GM19099 (cell line): ENCODE data around the gene NPB.

ENCODE experiments used
- POLR2A ChIP-seq: IDR thresholded peaks from 3 replicates; pipeline ENCODE4 v1.6.1; 2011; ENCODE audit warnings: low read depth; ENCODE audit not compliant: insufficient read length; ENCODE audit errors: extremely low read depth

NPB gene

GRCh38 chr17:81866440-81867169 is 35.4 kb upstream of the NPB start:
- TF ChIP-seq POLR2A: no peak

- TF ChIP-seq POLR2A: no peak
Observed at GRCh38 chr17:81867170-81867990, 34.7 kb upstream of the NPB start.

GRCh38 chr17:81867991-81868673 is 33.9 kb upstream of the NPB start:
- peak; percentile 45 for TF ChIP-seq POLR2A

GRCh38 chr17:81868674-81869220 is 33.3 kb upstream of the NPB start:
- peak; percentile 5 for TF ChIP-seq POLR2A

GRCh38 chr17:81869221-81870130 is 32.6 kb upstream of the NPB start:
- TF ChIP-seq POLR2A: no peak

GRCh38 chr17:81870131-81870980 is 31.7 kb upstream of the NPB start:
- TF ChIP-seq POLR2A: no peak

- no peak for TF ChIP-seq POLR2A
Observed at GRCh38 chr17:81870981-81871386, 31.1 kb upstream of the NPB start, which contains the start of gene ARHGDIA. Gene ARHGDIA (minus strand): TSS chr17:81871337. CDS start chr17:81869930, 1,407 bp downstream.

GRCh38 chr17:81871387-81872230 is 30.4 kb upstream of the NPB start:
- peak; percentile 94 for TF ChIP-seq POLR2A

- TF ChIP-seq POLR2A: no peak
Observed at GRCh38 chr17:81877569-81877968, 24.5 kb upstream of the NPB start.

GRCh38 chr17:81878294-81878693 is 23.7 kb upstream of the NPB start:
- TF ChIP-seq POLR2A: no peak

GRCh38 chr17:81879121-81879520 is 22.9 kb upstream of the NPB start:
- no peak for TF ChIP-seq POLR2A

- TF ChIP-seq POLR2A: no peak
Observed at GRCh38 chr17:81884520-81884919, 17.5 kb upstream of the NPB start.

- no peak for TF ChIP-seq POLR2A
Observed at GRCh38 chr17:81884968-81885367, 17.1 kb upstream of the NPB start.

GRCh38 chr17:81885454-81885853 is 16.6 kb upstream of the NPB start:
- no peak for TF ChIP-seq POLR2A
